ENCODE data around the gene BOD1.

DNA sequence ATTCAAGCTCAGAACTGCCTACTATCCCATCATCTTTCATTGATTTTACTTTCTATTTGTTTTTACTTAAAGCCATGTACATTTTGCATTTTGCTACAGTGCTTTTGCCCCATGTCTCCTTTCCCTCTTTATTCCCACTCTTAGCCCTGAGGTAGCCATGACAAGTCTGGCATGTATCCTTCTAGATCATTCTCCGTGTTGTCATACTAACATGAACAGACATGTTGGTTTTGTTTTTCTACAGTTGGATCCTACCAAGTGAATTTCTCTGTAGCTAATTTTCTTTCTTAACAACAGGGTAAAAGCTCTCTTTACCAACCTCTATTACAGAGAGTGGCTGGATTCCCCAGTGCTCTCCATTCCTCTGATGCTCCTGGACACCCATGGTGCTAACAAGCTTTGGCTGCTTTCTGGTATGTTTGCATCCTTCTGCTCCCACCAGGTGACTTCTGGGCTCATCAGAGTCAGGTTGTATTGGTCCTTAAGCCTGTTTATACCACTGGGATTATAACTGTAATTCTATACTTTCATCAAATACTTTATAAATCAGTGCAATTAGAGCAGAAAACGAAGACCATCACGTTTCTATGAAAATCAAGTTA, 38.8 kb upstream of the BOD1 start:
- TF ChIP-seq, protein P1, sequence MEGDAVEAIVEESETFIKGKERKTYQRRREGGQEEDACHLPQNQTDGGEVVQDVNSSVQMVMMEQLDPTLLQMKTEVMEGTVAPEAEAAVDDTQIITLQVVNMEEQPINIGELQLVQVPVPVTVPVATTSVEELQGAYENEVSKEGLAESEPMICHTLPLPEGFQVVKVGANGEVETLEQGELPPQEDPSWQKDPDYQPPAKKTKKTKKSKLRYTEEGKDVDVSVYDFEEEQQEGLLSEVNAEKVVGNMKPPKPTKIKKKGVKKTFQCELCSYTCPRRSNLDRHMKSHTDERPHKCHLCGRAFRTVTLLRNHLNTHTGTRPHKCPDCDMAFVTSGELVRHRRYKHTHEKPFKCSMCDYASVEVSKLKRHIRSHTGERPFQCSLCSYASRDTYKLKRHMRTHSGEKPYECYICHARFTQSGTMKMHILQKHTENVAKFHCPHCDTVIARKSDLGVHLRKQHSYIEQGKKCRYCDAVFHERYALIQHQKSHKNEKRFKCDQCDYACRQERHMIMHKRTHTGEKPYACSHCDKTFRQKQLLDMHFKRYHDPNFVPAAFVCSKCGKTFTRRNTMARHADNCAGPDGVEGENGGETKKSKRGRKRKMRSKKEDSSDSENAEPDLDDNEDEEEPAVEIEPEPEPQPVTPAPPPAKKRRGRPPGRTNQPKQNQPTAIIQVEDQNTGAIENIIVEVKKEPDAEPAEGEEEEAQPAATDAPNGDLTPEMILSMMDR (conservative IDR thresholded peaks at IDR 0.05): no peak
- no peak for TF ChIP-seq ZFX (IDR thresholded peaks at IDR 0.05)

Measured in C4-2B (cell line).